Activated naive CD8-positive, alpha-beta T cell treated with anti-CD3 and anti-CD28 coated beads, Interleukin-2, amount 10 ng/mL, durations not matched to agents 7 days and 5 days (primary cell): ENCODE data around the gene PHOSPHO1. TPM values are rescaled to one million over a fixed set of nuclear protein-coding genes. Genes with fewer than 3 reads are reported as not detected.
A peak's percentile ranks its signal among the peaks of the same experiment; 100 is the strongest.

Experiments used
- ATAC-seq: fragments of 150-1000 bp; cut with Tn5 transposase; one replicate; pipeline ENCODE4 v1.10.0; 2021; ENCODE audit warnings: low read depth, moderate library complexity
- POLR2A ChIA-PET: fragments of 350-600 bp; sonication (Branson Sonifier 250); formaldehyde crosslinking; loops from one replicate; lab custom pipeline; 2021; ENCODE audit warnings: antibody characterized with exemption; lab: Charles Lee
- DNase-seq: peaks from one replicate; pipeline ENCODE4 v3.0.0; 2021
- H3K27ac Mint-ChIP-seq: one replicate; pipeline ENCODE4 v1.8.0; 2022; ENCODE audit warnings: mild to moderate bottlenecking, mixed read lengths
- H3K27me3 Mint-ChIP-seq: one replicate; pipeline ENCODE4 v1.8.0; 2022; ENCODE audit warnings: mild to moderate bottlenecking, moderate library complexity, mixed read lengths
- H3K36me3 Mint-ChIP-seq: one replicate; pipeline ENCODE4 v1.8.0; 2021; ENCODE audit warnings: mild to moderate bottlenecking, mixed read lengths
- H3K4me1 Mint-ChIP-seq: one replicate; pipeline ENCODE4 v1.8.0; 2021; ENCODE audit warnings: mixed read lengths
- H3K4me3 Mint-ChIP-seq: one replicate; pipeline ENCODE4 v1.8.0; 2022; ENCODE audit warnings: mild to moderate bottlenecking, moderate library complexity, mixed read lengths
- H3K9me3 Mint-ChIP-seq: one replicate; pipeline ENCODE4 v1.8.0; 2021; ENCODE audit warnings: mixed read lengths
- total RNA-seq, 2 experiments: library from RNA; stranded (reverse); gene quantifications; one replicate each; pipeline ENCODE4 v1.2.3, GENCODE V29; 2021

The PHOSPHO1 gene
- total RNA-seq, 2 experiments from 2014 or later = not detected

- Mint-ChIP-seq H3K36me3 (peaks cover 27% of the 10 kb centered on the region), H3K4me1 (peaks cover 47% of the 10 kb centered on the region), H3K27me3 (peaks cover 2% of the 10 kb centered on the region), H3K4me3 (peak overlapping the region; percentile 71), H3K9me3 (no peaks in the 10 kb centered on the region), H3K27ac (peak overlapping the region; percentile 80)
- DNase-seq (peak; percentile 80), ATAC-seq (no peak)
- POLR2A ChIA-PET = interaction anchor here (0.8 to 6.5 kb wide), 9 partner anchors 11 to 165 kb away, joined by 3 to 99 read pairs (median 7); partner anchors contain the start of genes ABI3 and GNGT2
Observed at GRCh38 chr17:49223517-49224197, 6.9 kb downstream of the PHOSPHO1 start.

GRCh38 chr17:49223168-49223516, 7.4 kb downstream of the PHOSPHO1 start:
- Mint-ChIP-seq H3K27me3 (peaks cover 2% of the 10 kb centered on the region), H3K36me3 (peaks cover 29% of the 10 kb centered on the region), H3K4me3 (peak overlapping the region; percentile 71), H3K27ac (peak overlapping the region; percentile 80), H3K9me3 (no peaks in the 10 kb centered on the region), H3K4me1 (peaks cover 50% of the 10 kb centered on the region)
- DNase-seq = peak; percentile 38
- POLR2A ChIA-PET = interaction anchor here (1.4 to 6.5 kb wide), 5 partner anchors 11 to 43 kb away, joined by 9 to 44 read pairs (median 15); partner anchors contain the start of genes ABI3 and GNGT2
- ATAC-seq = no peak

GRCh38 chr17:49219987-49220386, 10.6 kb downstream of the PHOSPHO1 start:
- H3K27ac Mint-ChIP-seq = peak overlapping the region; percentile 92
- DNase-seq = no peak
- no peaks in the 10 kb centered on the region for H3K9me3 Mint-ChIP-seq
- peaks cover 47% of the 10 kb centered on the region for H3K36me3 Mint-ChIP-seq
- H3K4me3 Mint-ChIP-seq = peak overlapping the region; percentile 65
- peaks cover 65% of the 10 kb centered on the region for H3K4me1 Mint-ChIP-seq
- POLR2A ChIA-PET = interaction anchor here (2.0 to 5.6 kb wide), 3 partner anchors 11 to 39 kb away, joined by 8 to 86 read pairs (median 38); partner anchors contain the start of genes ABI3 and GNGT2
- ATAC-seq = no peak
- peaks cover 2% of the 10 kb centered on the region for H3K27me3 Mint-ChIP-seq

GRCh38 chr17:49218941-49219913, 11.4 kb downstream of the PHOSPHO1 start:
- Mint-ChIP-seq H3K9me3 (no peaks in the 10 kb centered on the region), H3K36me3 (peaks cover 50% of the 10 kb centered on the region), H3K4me3 (peak overlapping the region; percentile 85), H3K27ac (peak overlapping the region; percentile 92), H3K4me1 (peaks cover 66% of the 10 kb centered on the region), H3K27me3 (no peaks in the 10 kb centered on the region)
- POLR2A ChIA-PET = interaction anchor here (0.6 to 5.6 kb wide), 18 partner anchors 7 to 1559 kb away, joined by 3 to 86 read pairs (median 4); partner anchors contain the start of genes ABI3, ATP5MC1, GNGT2 and PHOSPHO1
- DNase-seq (peak; percentile 85), ATAC-seq (peak; percentile 57)

- Mint-ChIP-seq H3K36me3 (peaks cover 57% of the 10 kb centered on the region), H3K4me1 (peaks cover 64% of the 10 kb centered on the region), H3K27me3 (no peaks in the 10 kb centered on the region), H3K4me3 (peak overlapping the region; percentile 85), H3K9me3 (no peaks in the 10 kb centered on the region), H3K27ac (peak overlapping the region; percentile 92)
- POLR2A ChIA-PET = interaction anchor here (0.6 to 5.6 kb wide), 13 partner anchors 9 to 108 kb away, joined by 3 to 86 read pairs (median 4); partner anchors contain the start of genes ABI3, GNGT2 and PHOSPHO1
- ATAC-seq = peak; percentile 61
- DNase-seq = peak; percentile 77
Observed at GRCh38 chr17:49217651-49218413, 12.8 kb downstream of the PHOSPHO1 start.

GRCh38 chr17:49216953-49217650, 13.5 kb downstream of the PHOSPHO1 start:
- POLR2A ChIA-PET = interaction anchor here (1.4 to 9.5 kb wide), 5 partner anchors 8 to 24 kb away, joined by 4 to 99 read pairs (median 38); partner anchors contain the start of genes ABI3 and GNGT2
- peak; percentile 34 for DNase-seq
- Mint-ChIP-seq H3K27ac (peak overlapping the region; percentile 92), H3K4me3 (peak overlapping the region; percentile 85), H3K4me1 (peaks cover 62% of the 10 kb centered on the region), H3K27me3 (no peaks in the 10 kb centered on the region), H3K9me3 (no peaks in the 10 kb centered on the region), H3K36me3 (peaks cover 58% of the 10 kb centered on the region)
- no peak for ATAC-seq

GRCh38 chr17:49216482-49216881, 14.1 kb downstream of the PHOSPHO1 start:
- POLR2A ChIA-PET = interaction anchor here (5.6 to 9.5 kb wide), 2 partner anchors 9 to 24 kb away, joined by 86 to 99 read pairs; no protein-coding TSS in a partner anchor
- H3K9me3 Mint-ChIP-seq = no peaks in the 10 kb centered on the region
- ATAC-seq = no peak
- peaks cover 55% of the 10 kb centered on the region for H3K36me3 Mint-ChIP-seq
- peak; percentile 45 for DNase-seq
- H3K27me3 Mint-ChIP-seq = no peaks in the 10 kb centered on the region
- peak overlapping the region; percentile 82 for H3K27ac Mint-ChIP-seq
- peaks cover 59% of the 10 kb centered on the region for H3K4me1 Mint-ChIP-seq
- peak overlapping the region; percentile 82 for H3K4me3 Mint-ChIP-seq

- H3K27me3 Mint-ChIP-seq = no peaks in the 10 kb centered on the region
- H3K36me3 Mint-ChIP-seq = peaks cover 58% of the 10 kb centered on the region
- H3K9me3 Mint-ChIP-seq = no peaks in the 10 kb centered on the region
- H3K4me3 Mint-ChIP-seq = peak overlapping the region; percentile 99
- POLR2A ChIA-PET = interaction anchor here (1.7 to 9.5 kb wide), 6 partner anchors 10 to 22 kb away, joined by 5 to 99 read pairs (median 8); partner anchors contain the start of gene PHOSPHO1
- ATAC-seq = no peak
- peak overlapping the region; percentile 88 for H3K27ac Mint-ChIP-seq
- no peak for DNase-seq
- peaks cover 60% of the 10 kb centered on the region for H3K4me1 Mint-ChIP-seq
Observed at GRCh38 chr17:49214676-49215360, 15.8 kb downstream of the PHOSPHO1 start.

GRCh38 chr17:49213847-49214246, 16.7 kb downstream of the PHOSPHO1 start:
- H3K4me1 Mint-ChIP-seq = peaks cover 60% of the 10 kb centered on the region
- peaks cover 52% of the 10 kb centered on the region for H3K36me3 Mint-ChIP-seq
- H3K27me3 Mint-ChIP-seq = no peaks in the 10 kb centered on the region
- peak overlapping the region; percentile 88 for H3K27ac Mint-ChIP-seq
- ATAC-seq = no peak
- POLR2A ChIA-PET = interaction anchor here (1.3 to 9.5 kb wide), 3 partner anchors 12 to 34 kb away, joined by 4 to 120 read pairs (median 99); no protein-coding TSS in a partner anchor
- peak overlapping the region; percentile 99 for H3K4me3 Mint-ChIP-seq
- no peaks in the 10 kb centered on the region for H3K9me3 Mint-ChIP-seq
- no peak for DNase-seq

GRCh38 chr17:49213399-49213798, 17.2 kb downstream of the PHOSPHO1 start:
- Mint-ChIP-seq H3K4me1 (peaks cover 61% of the 10 kb centered on the region), H3K27ac (peak overlapping the region; percentile 88), H3K4me3 (peak overlapping the region; percentile 99), H3K9me3 (no peaks in the 10 kb centered on the region), H3K36me3 (peaks cover 51% of the 10 kb centered on the region), H3K27me3 (no peaks in the 10 kb centered on the region)
- POLR2A ChIA-PET = interaction anchor here (1.3 to 9.5 kb wide), 4 partner anchors 9 to 33 kb away, joined by 4 to 120 read pairs (median 57); no protein-coding TSS in a partner anchor
- DNase-seq (no peak), ATAC-seq (no peak)
